Body of pancreas (tissue), 4 donors: ENCODE results near the gene BMP6. TPM values are rescaled to one million over a fixed set of nuclear protein-coding genes. Genes with fewer than 3 reads are reported as not detected.

Experiments used
- ATAC-seq: fragments of 150-250 bp; one replicate; pipeline ENCODE4 v1.9.1; 2016
- DNase-seq, 4 donors: peaks; one replicate each; pipeline ENCODE4 v3.0.0-alpha.2; 2019
- H3K27ac ChIP-seq, 4 donors: fragments of 200-600 bp; sonication (generic); 1 replicate in 3 of 4; 2 replicates in 1 of 4; pipeline versions ENCODE4 v1.5.1 to v1.6.1; 2016 to 2019; ENCODE audit warnings: mild to moderate bottlenecking in 1 of 4, mixed read lengths in 1 of 4, moderate library complexity in 1 of 4
- H3K27me3 ChIP-seq, 2 donors: fragments of 200-600 bp; sonication (generic); one replicate each; pipeline ENCODE4 v1.6.0; 2016; ENCODE audit warnings: mild to moderate bottlenecking in 1 of 2
- H3K36me3 ChIP-seq, 2 donors: fragments of 200-600 bp; sonication (generic); replicated peaks in 1 of 2; 2 replicates each; pipeline ENCODE4 v1.5.1; 2016; ENCODE audit warnings: low read depth in 2 of 2; ENCODE audit not compliant: insufficient read depth in 1 of 2
- H3K4me1 ChIP-seq: fragments of 200-600 bp; sonication (generic); one replicate; pipeline ENCODE4 v1.6.0; 2016
- H3K4me3 ChIP-seq, 2 donors: fragments of 200-600 bp; sonication (generic); 1 replicate in 1 of 2; 2 replicates in 1 of 2; pipeline ENCODE4 v1.5.1; 2016 to 2019
- H3K9me3 ChIP-seq, 3 donors: fragments of 200-600 bp; sonication (generic); 1 replicate in 2 of 3; 2 replicates in 1 of 3; pipeline ENCODE4 v1.5.1; 2016
- POLR2A ChIP-seq, 3 donors: fragments of 450-650 bp; IDR thresholded peaks; one replicate each; pipeline ENCODE4 v1.6.1; 2016; ENCODE audit warnings: antibody characterized with exemption in 3 of 3, mild to moderate bottlenecking in 2 of 3
- WGBS, 2 donors: methylation state at CpG; one replicate each; pipeline ENCODE4 v1.1.5; 2017; 5-methylcytosine and 5-hydroxymethylcytosine counted together
- intact Hi-C: fragments of 100-400 bp; cut with DNase I; formaldehyde crosslinking; loops from one replicate; pipeline ENCODE4 v1.15.1; 2023
- total RNA-seq, 2 donors: library from RNA; depleted of rRNA; stranded (reverse); fragments of >200 nt; gene quantifications; one replicate each; pipeline ENCODE4 v1.1.0, GENCODE V29; 2016
- TF ChIP-seq, protein P1 (sequence below), 7 experiments: fragments of 450-650 bp in 4 of 7; fragments of 200-600 bp in 3 of 7; sonication (generic) in 3 of 7; IDR thresholded peaks; one replicate each; pipeline ENCODE4 v1.5.1; 2016 to 2019; ENCODE audit warnings: antibody characterized with exemption in 7 of 7

Gene BMP6
- total RNA-seq, 2 donors from 2014 or later = 1.6 to 1.8 TPM

- no peaks in the 10 kb centered on the region for H3K9me3 ChIP-seq
- no peaks in the 10 kb centered on the region for H3K36me3 ChIP-seq
- WGBS, 2 donors = 86 to 88% methylated on average over 6 of the region's 6 CpGs
- intact Hi-C loops = no loop called here
- H3K27ac ChIP-seq = no peak overlapping the region
- no peak overlapping the region for H3K4me3 ChIP-seq
- peaks cover 32% of the 10 kb centered on the region for H3K4me1 ChIP-seq
- ATAC-seq (no peak), DNase-seq (no peak)
- no peaks in the 10 kb centered on the region for H3K27me3 ChIP-seq
- TF ChIP-seq, protein P1, sequence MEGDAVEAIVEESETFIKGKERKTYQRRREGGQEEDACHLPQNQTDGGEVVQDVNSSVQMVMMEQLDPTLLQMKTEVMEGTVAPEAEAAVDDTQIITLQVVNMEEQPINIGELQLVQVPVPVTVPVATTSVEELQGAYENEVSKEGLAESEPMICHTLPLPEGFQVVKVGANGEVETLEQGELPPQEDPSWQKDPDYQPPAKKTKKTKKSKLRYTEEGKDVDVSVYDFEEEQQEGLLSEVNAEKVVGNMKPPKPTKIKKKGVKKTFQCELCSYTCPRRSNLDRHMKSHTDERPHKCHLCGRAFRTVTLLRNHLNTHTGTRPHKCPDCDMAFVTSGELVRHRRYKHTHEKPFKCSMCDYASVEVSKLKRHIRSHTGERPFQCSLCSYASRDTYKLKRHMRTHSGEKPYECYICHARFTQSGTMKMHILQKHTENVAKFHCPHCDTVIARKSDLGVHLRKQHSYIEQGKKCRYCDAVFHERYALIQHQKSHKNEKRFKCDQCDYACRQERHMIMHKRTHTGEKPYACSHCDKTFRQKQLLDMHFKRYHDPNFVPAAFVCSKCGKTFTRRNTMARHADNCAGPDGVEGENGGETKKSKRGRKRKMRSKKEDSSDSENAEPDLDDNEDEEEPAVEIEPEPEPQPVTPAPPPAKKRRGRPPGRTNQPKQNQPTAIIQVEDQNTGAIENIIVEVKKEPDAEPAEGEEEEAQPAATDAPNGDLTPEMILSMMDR (IDR thresholded peaks at IDR 0.05) = no peak
- TF ChIP-seq POLR2A (IDR thresholded peaks at IDR 0.05) = no peak
Observed at GRCh38 chr6:7912024-7912423, 186.1 kb downstream of the BMP6 start.

- no peak overlapping the region for H3K27ac ChIP-seq
- H3K4me3 ChIP-seq = no peak overlapping the region
- peaks cover 23% of the 10 kb centered on the region for H3K4me1 ChIP-seq
- no peak for TF ChIP-seq POLR2A (IDR thresholded peaks at IDR 0.05)
- TF ChIP-seq, protein P1 (IDR thresholded peaks at IDR 0.05) = no peak
- no peaks in the 10 kb centered on the region for H3K36me3 ChIP-seq
- H3K27me3 ChIP-seq = no peaks in the 10 kb centered on the region
- WGBS, 2 donors = 68 to 71% methylated on average over 8 of the region's 8 CpGs
- DNase-seq (no peak), ATAC-seq (no peak)
- H3K9me3 ChIP-seq = no peaks in the 10 kb centered on the region
- intact Hi-C loops = no loop called here
Observed at GRCh38 chr6:7912736-7913517, 187.0 kb downstream of the BMP6 start.

- Histone ChIP-seq H3K36me3 (no peaks in the 10 kb centered on the region), H3K4me3 (no peak overlapping the region), H3K27me3 (no peaks in the 10 kb centered on the region), H3K9me3 (no peaks in the 10 kb centered on the region), H3K27ac (no peak overlapping the region), H3K4me1 (peaks cover 10% of the 10 kb centered on the region)
- DNase-seq = no peak
- intact Hi-C loops = no loop called here
- 53 to 54% methylated on average over 5 of the region's 5 CpGs for WGBS, 2 donors
- no peak for TF ChIP-seq POLR2A (IDR thresholded peaks at IDR 0.05)
- TF ChIP-seq, protein P1 (IDR thresholded peaks at IDR 0.05) = no peak
- ATAC-seq = no peak
Observed at GRCh38 chr6:7914311-7914710, 188.4 kb downstream of the BMP6 start.

DNA sequence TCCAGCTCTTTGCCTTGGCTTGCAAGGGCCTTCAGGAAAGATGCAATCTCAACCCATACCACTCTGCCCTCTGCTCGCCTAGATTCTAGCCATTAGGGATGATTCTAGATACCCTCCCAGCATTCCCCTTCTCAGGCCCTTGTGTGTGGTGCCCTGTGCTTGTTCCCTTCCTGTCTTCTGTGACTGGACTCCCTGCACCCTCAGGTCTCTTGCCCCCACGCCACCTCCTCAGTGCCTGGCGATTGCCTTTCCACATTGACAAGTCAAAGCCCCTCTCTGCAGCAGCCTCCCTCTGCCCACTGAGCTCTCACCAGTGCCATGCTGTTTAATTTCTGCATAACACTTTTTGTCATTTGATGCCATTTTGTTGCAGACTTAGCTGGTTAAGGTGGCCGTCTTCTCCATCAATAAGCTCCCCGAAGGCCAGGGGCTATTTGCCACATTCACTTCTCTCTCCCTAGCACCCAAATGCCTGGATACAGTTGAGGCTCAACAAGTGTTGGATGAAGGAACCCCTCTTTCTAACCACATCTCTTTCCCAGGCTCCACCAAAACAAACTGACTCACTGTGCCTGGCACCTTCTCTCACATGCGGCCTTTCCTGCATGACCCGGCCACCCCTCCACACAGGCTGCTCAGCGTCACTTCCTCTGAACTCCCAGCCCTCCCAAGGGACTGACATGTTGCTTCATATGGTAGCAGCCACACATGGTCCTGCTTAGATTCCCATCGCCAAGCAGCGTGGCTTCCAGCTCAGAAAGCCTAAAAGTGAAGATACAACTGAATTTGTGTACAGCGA lies 189.3 kb downstream of the BMP6 start:
- Histone ChIP-seq H3K4me1 (peaks cover 5% of the 10 kb centered on the region), H3K27ac (no peak overlapping the region), H3K9me3 (no peaks in the 10 kb centered on the region), H3K4me3 (no peak overlapping the region), H3K27me3 (no peaks in the 10 kb centered on the region), H3K36me3 (no peaks in the 10 kb centered on the region)
- DNase-seq = peak; percentile 30 to 39 (median 32)
- ATAC-seq = no peak
- intact Hi-C loops = no loop called here
- no peak for TF ChIP-seq POLR2A (IDR thresholded peaks at IDR 0.05)
- TF ChIP-seq, protein P1 (IDR thresholded peaks at IDR 0.05) = no peak
- 85 to 89% methylated on average over 11 of the region's 11 CpGs for whole genome bisulfite sequencing, 2 donors
